Esophagus (tissue), 2 donors: ENCODE measurements around the gene CASP14. TPM values are rescaled to one million over a fixed set of nuclear protein-coding genes. Genes with fewer than 3 reads are reported as not detected.
"Not testable (repeated sequence)": the region's sequence is repeated elsewhere in the genome, so short reads cannot be mapped to it uniquely, and the experiment has no call there.

ENCODE experiments used
- H3K27ac ChIP-seq, 2 donors: one replicate each; pipeline ENCODE4 v1.5.1; 2013; ENCODE audit warnings: low read depth in 2 of 2, mild to moderate bottlenecking in 2 of 2, inconsistent platforms in 1 of 2, low read length in 1 of 2, moderate library complexity in 1 of 2
- H3K27me3 ChIP-seq, 2 donors: one replicate each; pipeline ENCODE4 v1.6.1; 2013; ENCODE audit warnings: low read length in 2 of 2, control low read depth in 1 of 2, mild to moderate bottlenecking in 1 of 2; ENCODE audit not compliant: insufficient read depth in 2 of 2, control insufficient read depth in 1 of 2
- H3K36me3 ChIP-seq, 2 donors: one replicate each; pipeline ENCODE4 v1.6.1; 2013; ENCODE audit warnings: low read length in 1 of 2; ENCODE audit not compliant: control insufficient read depth in 2 of 2, insufficient read depth in 2 of 2
- H3K4me1 ChIP-seq, 2 donors: one replicate each; pipeline ENCODE4 v1.6.1; 2013; ENCODE audit warnings: low read length in 1 of 2; ENCODE audit not compliant: control insufficient read depth in 2 of 2, insufficient read depth in 2 of 2
- H3K4me3 ChIP-seq, 2 donors: one replicate each; pipeline ENCODE4 v1.5.1; 2013; ENCODE audit warnings: low read length in 2 of 2, mild to moderate bottlenecking in 2 of 2, low read depth in 1 of 2, moderate library complexity in 1 of 2
- H3K9me3 ChIP-seq, 2 donors: one replicate each; pipeline ENCODE4 v1.6.1; 2013; ENCODE audit warnings: mild to moderate bottlenecking in 2 of 2, low read depth in 1 of 2, low read length in 1 of 2, moderate library complexity in 1 of 2; ENCODE audit not compliant: control insufficient read depth in 2 of 2, insufficient read depth in 1 of 2
- WGBS, 2 donors: extraction: QIAGEN DNeasy Blood & Tissue Kit; methylation state at CpG; one replicate each; pipeline ENCODE4 v1.1.7; 2013; 5-methylcytosine and 5-hydroxymethylcytosine counted together
- polyA plus RNA-seq, 2 donors: library from polyadenylated mRNA; stranded (reverse); fragments of 200-250 nt; gene quantifications; one replicate each; pipeline ENCODE4 v1.2.3, GENCODE V29; 2013
- donor health status: healthy with polysubstance abuse.
- donor health status: Bipolar disorder and iron deficiency.

Gene CASP14
- polyA plus RNA-seq = under 1 TPM; 0.11 to 0.22 TPM

DNA sequence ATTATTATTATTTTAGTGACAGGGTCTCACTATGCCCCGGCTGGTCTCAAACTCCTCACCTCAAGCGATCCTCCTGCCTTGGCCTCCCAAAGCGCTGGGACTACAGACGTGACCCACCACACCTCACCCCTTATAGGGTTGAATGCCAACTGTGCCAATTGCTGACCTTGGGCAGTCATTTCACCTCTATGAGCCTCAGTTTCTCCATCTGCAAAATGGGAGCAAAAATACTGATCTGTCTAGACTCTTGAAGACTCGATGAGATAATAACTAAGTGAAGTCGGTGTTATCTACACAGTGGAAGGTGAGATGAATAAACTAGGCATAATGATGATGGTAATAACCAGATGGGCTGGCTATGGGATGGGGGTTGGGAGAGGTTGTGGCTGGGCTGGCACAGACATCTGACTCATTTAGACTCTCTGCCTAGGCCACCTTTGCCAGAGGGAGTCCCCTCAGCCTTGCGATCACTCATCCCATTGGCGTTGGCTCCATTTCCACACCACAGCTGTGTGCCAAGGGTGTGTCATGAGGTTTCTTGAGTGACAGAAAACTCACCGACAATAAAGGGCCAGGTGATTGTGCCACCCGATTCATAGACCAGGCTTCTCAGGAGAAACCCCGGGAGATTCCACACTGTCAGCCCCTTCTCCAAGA is at the start of gene CASP14:
CASP14 (plus strand) TSS at position 596 of the 657 bp plus-strand sequence. CDS start 2,772 bp downstream, outside the sequence.
- H3K27me3 ChIP-seq = no peaks in the 10 kb centered on the region
- WGBS, 2 donors = 73 to 80% methylated on average over 11 of the region's 11 CpGs
- peaks cover 0 to 5% of the 10 kb centered on the region in 2 donors for H3K4me1 ChIP-seq
- no peak within 1 kb of the TSS for H3K27ac ChIP-seq
- no peaks in the 10 kb centered on the region for H3K36me3 ChIP-seq
- no peaks in the 10 kb centered on the region for H3K9me3 ChIP-seq
- H3K4me3 ChIP-seq = no peak within 1 kb of the TSS

DNA sequence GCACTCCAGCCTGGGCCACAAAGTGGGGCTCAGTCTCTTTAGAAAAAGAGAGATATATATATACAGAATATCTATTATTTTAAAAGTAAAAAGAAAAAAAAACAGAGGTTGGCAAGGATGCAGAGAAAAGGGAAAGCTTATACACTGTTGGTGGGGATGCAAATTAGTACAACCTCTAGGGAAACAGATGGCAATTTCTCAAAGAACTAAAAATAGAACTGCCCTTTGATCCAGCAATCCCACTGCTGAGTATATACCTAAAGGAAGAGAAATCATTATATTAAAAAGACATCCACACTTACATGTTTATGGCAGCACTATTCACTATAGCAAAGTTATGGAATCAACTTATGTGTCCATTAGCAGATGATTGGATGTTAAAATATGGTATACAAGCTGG is 41.0 kb upstream of the CASP14 start:
- no peak overlapping the region for H3K4me3 ChIP-seq
- peaks cover 7 to 9% of the 10 kb centered on the region in 2 donors for H3K27me3 ChIP-seq

GRCh38 chr19:15010501-15011300 is 38.6 kb upstream of the CASP14 start:
- Histone ChIP-seq H3K36me3 (no peaks in the 10 kb centered on the region), H3K27ac (no peak overlapping the region), H3K4me1 (peaks cover 4 to 6% of the 10 kb centered on the region in 2 donors), H3K4me3 (no peak overlapping the region), H3K9me3 (peaks cover 0 to 4% of the 10 kb centered on the region in 2 donors), H3K27me3 (peaks cover 7 to 9% of the 10 kb centered on the region in 2 donors)
- WGBS, 2 donors = 5 to 6% methylated on average over 63 to 73 of the region's 73 CpGs

More for the DNA sequence above, 41.0 kb upstream of the CASP14 start:
- Histone ChIP-seq H3K27ac (no peak overlapping the region), H3K36me3 (no peaks in the 10 kb centered on the region), H3K4me1 (peaks cover 4 to 6% of the 10 kb centered on the region in 2 donors), H3K9me3 (peaks cover 0 to 4% of the 10 kb centered on the region in 2 donors)

GRCh38 chr19:15014579-15014978 is 34.7 kb upstream of the CASP14 start:
- WGBS, 2 donors = 13 to 14% methylated on average over 11 of the region's 11 CpGs
- no peaks in the 10 kb centered on the region for H3K36me3 ChIP-seq
- peaks cover 4 to 6% of the 10 kb centered on the region in 2 donors for H3K4me1 ChIP-seq
- H3K27ac ChIP-seq = no peak overlapping the region
- no peak overlapping the region for H3K4me3 ChIP-seq
- peaks cover 0 to 4% of the 10 kb centered on the region in 2 donors for H3K9me3 ChIP-seq
- peaks cover 7 to 9% of the 10 kb centered on the region in 2 donors for H3K27me3 ChIP-seq

DNA sequence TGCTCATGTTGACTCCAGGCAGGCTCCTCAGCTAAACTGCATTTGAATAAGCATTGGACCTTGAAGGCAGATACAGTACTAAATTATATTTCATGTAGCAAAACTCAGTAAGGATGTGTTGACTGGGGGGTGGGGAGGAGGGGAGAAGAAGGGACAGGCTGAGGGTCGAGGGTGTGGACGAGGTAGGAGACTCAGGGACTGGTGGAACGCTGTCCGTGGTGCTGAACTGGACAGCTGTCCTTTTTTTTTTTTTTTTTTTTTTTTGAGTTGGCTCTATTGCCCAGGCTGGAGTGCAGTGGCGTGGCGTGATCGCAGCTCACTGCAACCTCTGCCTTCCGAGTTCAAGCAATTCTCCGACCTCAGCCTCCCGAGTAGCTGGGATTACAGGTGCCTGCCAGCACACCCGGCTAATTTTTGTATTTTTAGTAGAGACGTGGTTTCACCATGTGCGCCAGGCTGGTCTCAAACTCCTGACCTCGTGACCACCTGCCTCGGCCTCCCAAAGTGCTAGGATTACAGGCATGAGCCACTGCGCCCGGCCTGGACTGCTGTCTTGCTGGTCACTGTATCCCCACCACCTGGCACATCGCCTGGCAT is 33.2 kb upstream of the CASP14 start:
- WGBS, 2 donors = 32 to 42% methylated on average over 18 of the region's 18 CpGs

GRCh38 chr19:15018836-15019235 is 30.4 kb upstream of the CASP14 start:
- not testable (repeated sequence) for H3K4me3 ChIP-seq, H3K27ac ChIP-seq, H3K4me1 ChIP-seq, H3K9me3 ChIP-seq, H3K36me3 ChIP-seq, H3K27me3 ChIP-seq
- 53 to 54% methylated on average over 3 of the region's 3 CpGs for WGBS, 2 donors

More for the DNA sequence above, 33.2 kb upstream of the CASP14 start:
- H3K9me3 ChIP-seq = no peaks in the 10 kb centered on the region
- H3K27me3 ChIP-seq = peaks cover 0 to 2% of the 10 kb centered on the region in 2 donors
- no peaks in the 10 kb centered on the region for H3K36me3 ChIP-seq
- no peak overlapping the region for H3K4me3 ChIP-seq
- peaks cover 0 to under 1% of the 10 kb centered on the region in 2 donors for H3K4me1 ChIP-seq
- no peak overlapping the region for H3K27ac ChIP-seq

DNA sequence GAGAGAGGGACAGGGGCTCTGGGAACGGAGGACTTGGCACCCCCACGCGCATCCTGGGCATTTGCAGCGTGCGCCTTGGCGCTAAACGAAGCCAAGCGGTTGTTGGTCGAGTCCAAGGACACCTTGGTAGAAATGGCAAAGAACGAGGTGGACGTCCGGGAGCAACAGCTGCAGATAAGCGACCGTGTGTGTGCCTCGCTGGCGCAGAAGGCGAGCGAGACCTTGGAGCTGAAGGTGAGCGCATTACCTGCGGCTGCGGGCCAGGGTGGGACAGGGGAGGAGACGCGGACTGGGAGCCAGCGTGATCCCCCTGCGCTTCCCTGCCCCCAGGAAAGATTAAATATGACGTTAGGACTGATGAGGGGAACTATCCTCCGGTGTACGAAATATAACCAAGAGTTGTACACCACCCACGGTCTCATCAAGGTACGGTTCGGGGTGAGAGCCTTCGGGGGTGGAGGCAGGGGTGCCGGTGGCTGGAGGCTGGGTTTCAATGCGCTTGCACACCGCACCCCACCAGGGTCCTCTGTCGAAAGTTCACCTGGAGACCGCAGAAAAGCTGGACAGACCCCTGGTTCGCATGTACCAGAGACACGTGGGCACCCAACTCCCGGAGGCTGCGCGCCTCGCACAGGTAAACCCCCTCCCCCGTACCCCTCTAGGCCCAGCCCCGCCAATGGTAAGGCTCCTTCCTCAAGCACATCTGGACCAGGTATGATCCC is 27.8 kb upstream of the CASP14 start:
- 76 to 79% methylated on average over 45 of the region's 45 CpGs for WGBS, 2 donors
- no peak overlapping the region for H3K27ac ChIP-seq
- peaks cover 2 to 4% of the 10 kb centered on the region in 2 donors for H3K4me1 ChIP-seq
- no peaks in the 10 kb centered on the region for H3K27me3 ChIP-seq
- no peaks in the 10 kb centered on the region for H3K36me3 ChIP-seq
- no peak overlapping the region for H3K4me3 ChIP-seq
- peaks cover 0 to 3% of the 10 kb centered on the region in 2 donors for H3K9me3 ChIP-seq

DNA sequence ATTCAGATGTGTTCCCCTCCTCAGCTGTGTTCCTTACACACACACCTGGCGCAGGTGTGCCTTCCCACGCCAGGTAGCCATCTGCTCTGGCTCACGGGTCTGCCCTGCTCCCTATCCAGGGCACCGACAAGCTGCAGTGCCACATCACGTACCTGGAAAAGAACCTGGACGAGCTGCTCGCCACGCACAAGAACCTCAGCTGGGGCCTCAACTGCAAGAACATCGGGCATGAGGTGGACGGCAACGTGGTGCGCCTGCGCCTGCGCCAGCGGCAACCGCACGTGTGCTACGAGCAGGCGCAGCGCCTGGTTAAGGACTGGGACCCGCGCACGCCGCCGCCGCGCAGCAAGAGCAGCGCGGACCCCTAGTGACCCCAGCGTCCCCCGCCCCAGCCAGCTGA is 26.5 kb upstream of the CASP14 start:
- no peak overlapping the region for H3K27ac ChIP-seq
- peaks cover 2 to 4% of the 10 kb centered on the region in 2 donors for H3K4me1 ChIP-seq
- no peak overlapping the region for H3K4me3 ChIP-seq
- 20 to 21% methylated on average over 30 to 31 of the region's 31 CpGs for WGBS, 2 donors
- no peaks in the 10 kb centered on the region for H3K36me3 ChIP-seq
- no peaks in the 10 kb centered on the region for H3K27me3 ChIP-seq
- H3K9me3 ChIP-seq = peaks cover 0 to 3% of the 10 kb centered on the region in 2 donors

- Histone ChIP-seq H3K9me3 (peaks cover 0 to 3% of the 10 kb centered on the region in 2 donors), H3K36me3 (no peaks in the 10 kb centered on the region), H3K4me3 (no peak overlapping the region), H3K27me3 (no peaks in the 10 kb centered on the region), H3K27ac (no peak overlapping the region), H3K4me1 (peaks cover 2 to 4% of the 10 kb centered on the region in 2 donors)
- WGBS, 2 donors = 29 to 33% methylated on average over 2 of the region's 2 CpGs
Observed at GRCh38 chr19:15025217-15025616, 24.1 kb upstream of the CASP14 start.
